ENCODE measurements around the gene P2RY12.

Gene P2RY12

DNA sequence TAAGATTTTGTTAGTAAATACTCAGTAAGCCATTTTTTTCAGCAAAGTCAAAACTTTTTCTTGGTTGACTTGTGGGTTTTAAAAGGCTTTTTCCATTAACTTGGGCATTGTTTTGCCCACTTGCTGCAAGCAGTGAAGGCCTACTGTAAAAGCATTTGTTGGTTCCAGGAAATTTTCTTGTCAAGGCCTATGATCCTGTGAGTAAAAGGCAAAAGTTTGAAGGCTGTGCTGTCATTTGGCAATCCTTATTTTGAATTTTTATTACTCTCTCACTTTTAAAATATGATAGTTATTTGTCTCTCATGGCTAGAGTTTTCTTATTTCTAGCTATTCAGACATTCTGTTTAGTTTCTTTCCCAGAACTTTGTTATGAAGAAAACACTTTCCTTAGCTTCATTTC is 13.0 kb downstream of the P2RY12 start (continued):
- TF ChIP-seq, protein P1, sequence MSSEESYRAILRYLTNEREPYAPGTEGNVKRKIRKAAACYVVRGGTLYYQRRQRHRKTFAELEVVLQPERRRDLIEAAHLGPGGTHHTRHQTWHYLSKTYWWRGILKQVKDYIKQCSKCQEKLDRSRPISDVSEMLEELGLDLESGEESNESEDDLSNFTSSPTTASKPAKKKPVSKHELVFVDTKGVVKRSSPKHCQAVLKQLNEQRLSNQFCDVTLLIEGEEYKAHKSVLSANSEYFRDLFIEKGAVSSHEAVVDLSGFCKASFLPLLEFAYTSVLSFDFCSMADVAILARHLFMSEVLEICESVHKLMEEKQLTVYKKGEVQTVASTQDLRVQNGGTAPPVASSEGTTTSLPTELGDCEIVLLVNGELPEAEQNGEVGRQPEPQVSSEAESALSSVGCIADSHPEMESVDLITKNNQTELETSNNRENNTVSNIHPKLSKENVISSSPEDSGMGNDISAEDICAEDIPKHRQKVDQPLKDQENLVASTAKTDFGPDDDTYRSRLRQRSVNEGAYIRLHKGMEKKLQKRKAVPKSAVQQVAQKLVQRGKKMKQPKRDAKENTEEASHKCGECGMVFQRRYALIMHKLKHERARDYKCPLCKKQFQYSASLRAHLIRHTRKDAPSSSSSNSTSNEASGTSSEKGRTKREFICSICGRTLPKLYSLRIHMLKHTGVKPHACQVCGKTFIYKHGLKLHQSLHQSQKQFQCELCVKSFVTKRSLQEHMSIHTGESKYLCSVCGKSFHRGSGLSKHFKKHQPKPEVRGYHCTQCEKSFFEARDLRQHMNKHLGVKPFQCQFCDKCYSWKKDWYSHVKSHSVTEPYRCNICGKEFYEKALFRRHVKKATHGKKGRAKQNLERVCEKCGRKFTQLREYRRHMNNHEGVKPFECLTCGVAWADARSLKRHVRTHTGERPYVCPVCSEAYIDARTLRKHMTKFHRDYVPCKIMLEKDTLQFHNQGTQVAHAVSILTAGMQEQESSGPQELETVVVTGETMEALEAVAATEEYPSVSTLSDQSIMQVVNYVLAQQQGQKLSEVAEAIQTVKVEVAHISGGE (tag by site-specific recombination; conservative IDR thresholded peaks at IDR 0.05; ENCODE audit: low read depth), result no peak
- TF ChIP-seq TRIM28 (IDR thresholded peaks at IDR 0.05; ENCODE audit: borderline replicate concordance, low read length) (no peak), OVOL3 (tag by site-specific recombination; IDR thresholded peaks at IDR 0.05) (no peak), ZNF155 (tag by site-specific recombination; IDR thresholded peaks at IDR 0.05) (no peak), GLI2 (tag by site-specific recombination; IDR thresholded peaks at IDR 0.05; ENCODE audit: borderline replicate concordance, low read depth) (no peak), BCL11B (tag by site-specific recombination; IDR thresholded peaks at IDR 0.05; ENCODE audit: low read depth) (no peak)
- TF ChIP-seq, protein P2, sequence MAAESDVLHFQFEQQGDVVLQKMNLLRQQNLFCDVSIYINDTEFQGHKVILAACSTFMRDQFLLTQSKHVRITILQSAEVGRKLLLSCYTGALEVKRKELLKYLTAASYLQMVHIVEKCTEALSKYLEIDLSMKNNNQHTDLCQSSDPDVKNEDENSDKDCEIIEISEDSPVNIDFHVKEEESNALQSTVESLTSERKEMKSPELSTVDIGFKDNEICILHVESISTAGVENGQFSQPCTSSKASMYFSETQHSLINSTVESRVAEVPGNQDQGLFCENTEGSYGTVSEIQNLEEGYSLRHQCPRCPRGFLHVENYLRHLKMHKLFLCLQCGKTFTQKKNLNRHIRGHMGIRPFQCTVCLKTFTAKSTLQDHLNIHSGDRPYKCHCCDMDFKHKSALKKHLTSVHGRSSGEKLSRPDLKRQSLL (tag by site-specific recombination; IDR thresholded peaks at IDR 0.05), result no peak
- TF ChIP-seq, protein P3, sequence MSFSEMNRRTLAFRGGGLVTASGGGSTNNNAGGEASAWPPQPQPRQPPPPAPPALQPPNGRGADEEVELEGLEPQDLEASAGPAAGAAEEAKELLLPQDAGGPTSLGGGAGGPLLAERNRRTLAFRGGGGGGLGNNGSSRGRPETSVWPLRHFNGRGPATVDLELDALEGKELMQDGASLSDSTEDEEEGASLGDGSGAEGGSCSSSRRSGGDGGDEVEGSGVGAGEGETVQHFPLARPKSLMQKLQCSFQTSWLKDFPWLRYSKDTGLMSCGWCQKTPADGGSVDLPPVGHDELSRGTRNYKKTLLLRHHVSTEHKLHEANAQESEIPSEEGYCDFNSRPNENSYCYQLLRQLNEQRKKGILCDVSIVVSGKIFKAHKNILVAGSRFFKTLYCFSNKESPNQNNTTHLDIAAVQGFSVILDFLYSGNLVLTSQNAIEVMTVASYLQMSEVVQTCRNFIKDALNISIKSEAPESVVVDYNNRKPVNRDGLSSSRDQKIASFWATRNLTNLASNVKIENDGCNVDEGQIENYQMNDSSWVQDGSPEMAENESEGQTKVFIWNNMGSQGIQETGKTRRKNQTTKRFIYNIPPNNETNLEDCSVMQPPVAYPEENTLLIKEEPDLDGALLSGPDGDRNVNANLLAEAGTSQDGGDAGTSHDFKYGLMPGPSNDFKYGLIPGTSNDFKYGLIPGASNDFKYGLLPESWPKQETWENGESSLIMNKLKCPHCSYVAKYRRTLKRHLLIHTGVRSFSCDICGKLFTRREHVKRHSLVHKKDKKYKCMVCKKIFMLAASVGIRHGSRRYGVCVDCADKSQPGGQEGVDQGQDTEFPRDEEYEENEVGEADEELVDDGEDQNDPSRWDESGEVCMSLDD (tag by site-specific recombination; IDR thresholded peaks at IDR 0.05), result no peak

- peaks cover 0 to 10% of the 10 kb centered on the region in 2 experiments; a peak in 1 of 3 replicates for H3K36me3 ChIP-seq (ENCODE audit: control insufficient read depth in 2 of 2, insufficient read depth in 1 of 2, low read length in 2 of 2)
- no peak for TF ChIP-seq ZNF362 (tag by site-specific recombination; IDR thresholded peaks at IDR 0.05)
- TF ChIP-seq ZNF221 (tag by site-specific recombination; IDR thresholded peaks at IDR 0.05; ENCODE audit: borderline replicate concordance), result no peak
- TF ChIP-seq CTCF (tag by site-specific recombination; IDR thresholded peaks at IDR 0.05), result no peak
- TF ChIP-seq ZNF19 (tag by site-specific recombination; IDR thresholded peaks at IDR 0.05; ENCODE audit: low read depth), result no peak
- TF ChIP-seq ZSCAN16 (tag by site-specific recombination; IDR thresholded peaks at IDR 0.05), result no peak
- TF ChIP-seq, protein P2 (tag by site-specific recombination; IDR thresholded peaks at IDR 0.05), result no peak
- TF ChIP-seq ZNF664 (tag by site-specific recombination; IDR thresholded peaks at IDR 0.05), result no peak
- TF ChIP-seq HOXC10 (CRISPR knock-in tag; IDR thresholded peaks at IDR 0.05), result no peak
- H3K4me1 ChIP-seq (ENCODE audit: control insufficient read depth, insufficient read depth, low read length), result no peaks in the 10 kb centered on the region
- no peak overlapping the region for H3K27ac ChIP-seq (ENCODE audit: extremely low read depth, low read depth, low read length)
- H3K4me3 ChIP-seq (ENCODE audit: low read depth, low read length), result no peak overlapping the region
- CTCF ChIA-PET, result no interaction called here
- no peaks in the 10 kb centered on the region for H3K9me3 ChIP-seq (ENCODE audit: control insufficient read depth, insufficient read depth, low read depth, low read length)
- POLR2A ChIA-PET, result no interaction called here
These were observed 17.1 kb downstream of the P2RY12 start for GRCh38 chr3:151367448-151367847.

Measured in HEK293 (cell line).